Superior temporal gyrus (tissue), 1 donor: Measurements from ENCODE around the gene SLAMF6.
"Not testable (repeated sequence)": the region's sequence is repeated elsewhere in the genome, so short reads cannot be mapped to it uniquely, and the experiment has no call there.

Experiments
- DNase-seq: peaks from one replicate; pipeline ENCODE4 v3.0.0-alpha.2; 2016; ENCODE audit errors: extremely low spot score

The SLAMF6 gene

DNA sequence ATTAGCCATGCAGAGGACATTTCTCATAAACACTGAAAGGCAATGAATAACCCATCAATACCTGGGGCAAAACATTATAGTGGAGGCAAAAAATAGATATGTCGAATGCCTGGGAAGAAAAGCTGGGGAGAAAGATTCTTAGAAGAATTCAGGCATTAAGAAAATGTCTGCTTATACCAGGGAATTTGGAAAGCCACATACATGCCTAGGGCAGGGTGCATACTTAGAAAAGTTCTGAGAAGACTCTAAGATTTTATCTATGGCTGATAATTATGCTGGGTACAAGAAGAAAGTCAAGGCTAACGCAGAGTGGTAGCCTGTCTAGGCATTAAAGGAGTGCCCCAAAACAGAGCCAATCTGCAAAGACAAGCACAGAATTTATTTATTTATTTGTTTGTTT is 18.4 kb downstream of the SLAMF6 start:
- DNase-seq, result no peak

DNA sequence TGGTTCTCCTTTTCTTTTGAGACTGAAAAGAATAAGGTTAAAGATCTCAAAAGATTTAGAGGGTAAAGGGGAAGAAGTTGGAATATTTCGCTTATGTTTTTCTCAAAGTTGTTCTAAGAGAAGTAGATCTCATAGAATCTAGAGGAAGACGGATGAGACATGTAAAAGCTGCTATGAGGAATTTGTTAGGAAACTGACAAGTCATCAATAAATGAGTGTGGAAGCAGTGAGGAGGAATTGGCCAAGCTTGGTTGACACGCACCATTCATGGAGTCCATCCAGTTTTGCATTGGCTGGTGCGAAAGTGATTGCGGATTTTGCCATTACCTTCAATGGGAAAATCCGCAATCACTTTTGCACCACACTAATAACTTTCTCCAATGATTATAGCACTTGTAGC is 20.0 kb downstream of the SLAMF6 start:
- DNase-seq, result no peak

GRCh38 chr1:160500321-160500990 is 22.6 kb downstream of the SLAMF6 start:
- DNase-seq, result no peak

DNA sequence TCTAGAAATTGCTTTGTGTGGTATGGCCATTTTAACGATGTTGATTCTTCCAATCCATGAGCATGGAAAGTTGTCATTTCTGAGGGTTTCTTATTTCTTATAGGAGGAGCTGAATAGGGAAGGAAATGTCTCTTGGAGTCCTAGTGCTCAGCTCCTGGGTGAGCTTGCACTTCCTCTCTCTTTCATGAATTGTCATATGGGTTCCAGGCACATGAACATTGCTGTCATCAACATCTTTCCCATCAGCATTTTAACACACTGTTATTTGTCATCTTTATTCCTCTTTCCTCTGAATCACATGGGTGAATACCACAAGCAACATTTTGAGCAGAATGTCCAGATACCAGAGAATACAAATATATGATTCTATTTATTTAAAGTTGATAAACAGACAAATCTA is 23.4 kb downstream of the SLAMF6 start:
- DNase-seq, result no peak

- not testable (repeated sequence) for DNase-seq
Measured at GRCh38 chr1:160498301-160499065, 24.6 kb downstream of the SLAMF6 start.

- DNase-seq, result no peak
Measured at GRCh38 chr1:160496334-160496733, 26.7 kb downstream of the SLAMF6 start.

GRCh38 chr1:160494620-160495019 is 28.4 kb downstream of the SLAMF6 start:
- DNase-seq, result no peak

DNA sequence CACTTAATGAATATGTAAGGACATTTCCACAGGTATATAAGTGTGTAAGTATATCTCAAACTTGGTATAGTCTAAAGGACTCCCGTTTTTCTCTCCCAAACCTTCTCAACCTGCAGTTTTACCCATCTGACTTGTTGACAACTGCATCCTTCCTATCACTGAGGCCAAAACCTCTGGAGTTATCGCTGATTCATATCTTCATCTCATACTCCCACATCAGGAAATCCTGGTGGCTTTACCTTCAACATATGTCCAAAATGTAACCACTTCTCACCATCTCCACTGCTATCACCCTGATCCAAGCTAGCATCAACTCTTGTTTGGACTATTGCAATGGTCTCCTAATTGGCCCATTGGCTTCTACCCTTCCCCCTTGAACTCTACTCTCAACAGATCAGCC is 30.4 kb downstream of the SLAMF6 start:
- DNase-seq, result no peak

- no peak for DNase-seq
Measured at GRCh38 chr1:160491981-160492380, 31.1 kb downstream of the SLAMF6 start.

DNA sequence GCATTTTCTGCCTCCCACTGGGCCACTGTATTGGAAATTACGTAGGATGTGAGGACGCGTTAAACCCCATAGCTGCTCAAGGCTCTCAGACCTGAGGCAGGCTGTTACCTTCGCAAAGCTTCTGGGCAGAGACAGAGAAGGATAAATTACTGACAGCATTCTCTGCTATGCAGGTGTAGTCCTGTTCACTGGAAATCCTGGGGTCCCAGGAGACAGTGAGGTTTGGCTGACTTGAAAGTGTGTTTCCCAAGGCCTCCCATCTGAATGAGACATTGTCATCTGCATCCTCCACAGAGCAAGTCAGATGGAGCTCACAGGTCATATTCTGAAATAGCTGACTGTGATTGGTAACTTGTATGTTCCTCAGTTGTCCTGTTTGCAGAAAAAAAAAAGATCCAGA is 32.0 kb downstream of the SLAMF6 start:
- DNase-seq, result no peak

DNA sequence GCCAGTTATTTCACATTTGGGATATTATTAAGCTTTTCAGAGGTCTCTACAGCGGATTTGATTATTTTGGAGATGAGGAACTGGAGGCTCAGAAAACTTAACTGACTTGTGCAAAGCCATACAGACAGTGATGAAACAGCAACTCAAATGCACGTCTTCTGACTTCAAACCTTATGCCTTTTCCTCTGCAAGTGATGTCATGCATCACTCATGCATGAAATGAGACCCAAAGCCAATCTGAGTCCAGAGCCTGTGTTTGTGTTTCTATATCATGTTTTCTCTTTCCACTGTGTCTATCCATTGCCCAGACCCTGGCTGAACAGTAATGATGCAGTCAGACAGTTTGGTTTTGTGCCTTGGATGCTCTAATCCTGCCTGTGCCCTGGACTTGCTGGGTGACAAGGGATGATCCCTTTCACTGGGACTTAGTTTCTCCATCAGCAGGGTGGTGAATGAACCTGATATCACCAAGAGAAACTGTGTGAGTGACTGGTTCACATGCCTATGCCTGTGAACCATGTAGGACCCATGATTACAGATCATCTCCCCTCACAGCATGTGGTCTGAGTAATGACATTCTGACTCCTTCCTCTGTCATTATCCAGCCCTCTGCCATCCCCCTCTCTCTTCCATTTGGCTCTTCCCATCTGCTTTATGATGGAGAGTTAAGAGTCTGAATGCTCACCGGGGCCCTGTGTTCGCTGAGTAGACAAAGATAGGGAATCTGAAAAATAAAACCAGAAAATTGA is 33.4 kb downstream of the SLAMF6 start:
- DNase-seq, result no peak

GRCh38 chr1:160488347-160489058 is 34.6 kb downstream of the SLAMF6 start:
- DNase-seq, result no peak

GRCh38 chr1:160486453-160486852 is 36.6 kb downstream of the SLAMF6 start:
- DNase-seq, result no peak

- no peak for DNase-seq
Measured at GRCh38 chr1:160483505-160484185, 39.4 kb downstream of the SLAMF6 start.

DNA sequence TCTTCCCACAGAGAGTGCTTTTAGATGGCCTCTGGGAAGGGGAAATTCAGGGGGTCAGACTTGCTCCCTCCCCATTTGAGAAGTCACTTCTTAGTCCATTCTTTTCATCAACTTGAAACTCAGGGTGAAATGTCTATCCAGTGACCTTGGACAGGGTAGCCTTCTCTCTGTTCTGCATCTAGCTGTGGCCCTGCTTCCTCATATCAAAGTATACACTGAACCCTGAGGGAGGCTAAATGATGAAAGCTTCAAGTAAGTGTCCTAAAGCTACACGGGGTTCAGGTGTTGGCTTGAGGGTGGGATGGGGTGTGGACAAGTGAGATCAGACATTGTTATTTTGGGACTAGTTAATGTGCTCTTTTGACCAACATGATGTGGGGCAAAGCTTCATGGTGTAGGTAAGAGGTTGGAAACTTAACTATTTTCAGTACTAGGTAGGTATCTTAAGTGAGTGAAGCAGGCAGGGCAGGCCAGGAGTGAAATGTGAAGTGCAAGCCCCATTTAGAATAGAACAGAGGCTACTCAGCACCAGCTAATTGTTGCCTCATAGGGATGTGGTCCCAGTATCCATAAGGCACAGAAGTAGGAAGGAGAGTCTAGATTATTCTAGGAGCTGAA is 41.0 kb downstream of the SLAMF6 start:
- DNase-seq, result no peak

- DNase-seq, result not testable (repeated sequence)
Measured at GRCh38 chr1:160480781-160481180, 42.3 kb downstream of the SLAMF6 start.

DNA sequence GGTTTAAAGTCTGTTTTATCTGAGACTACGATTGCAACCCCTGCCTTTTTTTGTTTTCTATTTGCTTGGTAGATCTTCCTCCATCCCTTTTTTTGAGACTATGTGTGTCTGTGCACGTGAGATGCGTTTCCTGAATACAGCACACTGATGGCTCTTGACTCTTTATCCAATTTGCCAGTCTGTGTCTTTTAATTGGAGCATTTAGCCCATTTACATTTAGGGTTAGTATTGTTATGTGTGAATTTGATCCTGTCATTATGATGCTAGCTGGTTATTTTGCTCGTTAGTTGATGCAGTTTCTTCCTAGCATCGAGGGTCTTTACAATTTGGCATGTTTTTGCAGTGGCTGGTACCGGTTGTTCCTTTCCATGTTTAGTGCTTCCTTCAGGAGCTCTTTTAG is 44.0 kb downstream of the SLAMF6 start:
- not testable (repeated sequence) for DNase-seq

GRCh38 chr1:160474392-160475242 is 48.4 kb downstream of the SLAMF6 start:
- DNase-seq, result no peak

GRCh38 chr1:160472112-160472511 is 50.9 kb downstream of the SLAMF6 start:
- DNase-seq, result no peak

DNA sequence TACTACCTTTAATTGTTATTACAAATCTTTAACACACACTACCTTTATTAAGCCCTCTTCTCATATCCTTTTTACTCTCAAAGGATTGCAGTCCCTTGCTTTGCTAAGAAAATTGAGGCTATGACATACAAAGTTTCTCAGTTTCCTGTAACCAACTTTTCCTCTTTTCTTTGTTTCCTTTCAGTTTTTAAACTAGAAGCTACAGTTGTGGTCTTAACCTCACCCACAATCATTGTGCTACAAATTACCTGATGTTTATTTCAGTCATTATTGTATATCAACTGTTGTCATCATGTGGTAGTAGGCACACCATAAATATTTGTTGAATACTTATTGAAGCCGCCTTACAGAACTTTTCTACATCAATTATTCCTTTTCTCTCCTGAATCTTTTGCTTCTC is 51.8 kb downstream of the SLAMF6 start:
- no peak for DNase-seq
